K562 (cell line): ENCODE measurements around the gene TRAF5.

Experiments used
- E2F1 ChIP-seq: sonication (generic); formaldehyde crosslinking; IDR thresholded peaks from 2 replicates; pipeline ENCODE4 v1.8.1; 2023; ENCODE audit warnings: mild to moderate bottlenecking, missing genetic modification reagents, moderate library complexity
- MAX ChIP-seq: sonication (generic); formaldehyde crosslinking; IDR thresholded peaks from 2 replicates; pipeline ENCODE4 v1.9.0; 2022; ENCODE audit warnings: mild to moderate bottlenecking, missing genetic modification reagents
- MIER1 ChIP-seq: fragments of 450-650 bp; IDR thresholded peaks from 2 replicates; pipeline ENCODE4 v1.6.1; 2016; ENCODE audit warnings: antibody characterized with exemption, mild to moderate bottlenecking, low read depth
- NCOA1 ChIP-seq: fragments of 450-650 bp; IDR thresholded peaks from 2 replicates; pipeline ENCODE4 v1.6.1; 2016; ENCODE audit warnings: low read depth
- TEAD4 ChIP-seq, 2 experiments: sonication (generic) in 1 of 2; formaldehyde crosslinking in 1 of 2; IDR thresholded peaks; 2 replicates each; pipeline versions ENCODE4 v1.6.1 to v1.8.0; 2012 to 2022; ENCODE audit warnings: borderline replicate concordance in 1 of 2, inconsistent platforms in 1 of 2, low read length in 1 of 2, mild to moderate bottlenecking in 1 of 2, missing genetic modification reagents in 1 of 2

DNA sequence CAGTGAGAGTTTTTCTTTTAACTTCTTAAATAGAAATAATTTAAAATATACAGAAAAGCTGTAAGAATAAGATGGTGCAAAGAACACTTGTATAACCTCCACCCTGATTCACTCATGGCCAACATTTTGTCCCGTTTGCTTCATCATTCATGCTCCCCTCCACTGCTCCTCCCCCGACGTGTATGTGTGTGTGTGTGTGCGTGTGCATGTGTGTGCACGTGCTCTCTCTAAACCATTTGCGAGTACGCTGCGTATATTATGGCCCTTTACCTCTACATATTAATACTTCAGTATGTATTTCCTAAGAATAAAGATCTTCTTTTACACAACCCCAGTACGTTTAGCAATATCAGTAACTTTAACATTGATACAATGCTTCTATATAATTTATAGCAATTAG lies 43.0 kb downstream of the TRAF5 start:
- TF ChIP-seq MAX (CRISPR knock-in tag) (no peak), E2F1 (CRISPR knock-in tag) (no peak), NCOA1 (no peak), MIER1 (no peak), TEAD4 (IDR thresholded peaks at IDR 0.05; ENCODE audit: low read length) (no peak), TEAD4 (CRISPR knock-in tag; IDR thresholded peaks at IDR 0.05; ENCODE audit: borderline replicate concordance) (no peak)
